HG03565 (cell line): ENCODE measurements around the gene MESD.

ENCODE experiments used
- ATAC-seq: cut with Tn5 transposase; IDR thresholded peaks from one replicate; pipeline ENCODE4 v1.9.1; 2021; ENCODE audit warnings: mild to moderate bottlenecking, moderate library complexity; ENCODE audit not compliant: unreplicated experiment

The MESD gene

DNA sequence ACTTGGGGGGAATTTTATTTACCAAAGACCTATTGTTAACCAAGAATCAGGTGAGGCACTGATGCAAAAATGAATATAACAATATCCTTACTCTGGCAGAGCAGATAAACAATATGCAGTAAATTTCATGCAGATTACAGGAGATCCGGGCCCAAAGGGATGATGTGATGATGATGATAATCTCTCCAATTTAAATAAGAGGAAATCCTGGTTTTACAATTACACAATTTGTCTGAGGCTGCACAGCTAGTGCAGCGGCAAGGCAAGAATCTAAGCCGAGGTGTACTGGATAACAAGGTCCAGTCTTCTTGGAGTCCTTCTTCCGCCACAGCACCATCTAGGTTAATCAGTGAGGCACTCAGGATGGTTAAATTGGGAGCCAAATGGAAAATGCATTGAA is 2.4 kb upstream of the MESD start:
- no peak for ATAC-seq

DNA sequence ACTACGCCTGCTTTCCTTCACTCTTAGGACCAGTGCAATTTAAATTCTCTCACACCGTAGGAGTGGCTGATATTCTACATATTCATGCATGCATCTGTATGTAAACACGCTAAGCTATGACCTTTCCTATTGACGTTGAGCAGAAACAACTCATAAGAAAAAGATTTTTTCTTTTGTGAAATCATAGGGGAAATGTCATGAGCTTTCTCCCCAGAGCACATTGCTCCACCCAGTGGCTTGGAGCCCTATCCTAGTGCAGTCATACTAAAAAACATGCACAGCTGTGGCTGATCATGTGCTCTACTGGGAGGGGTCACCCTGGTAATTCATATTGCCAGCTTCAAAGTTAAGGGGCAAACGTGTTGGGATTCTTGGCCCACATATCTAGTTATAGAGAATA is 1.8 kb upstream of the MESD start:
- no peak for ATAC-seq

DNA sequence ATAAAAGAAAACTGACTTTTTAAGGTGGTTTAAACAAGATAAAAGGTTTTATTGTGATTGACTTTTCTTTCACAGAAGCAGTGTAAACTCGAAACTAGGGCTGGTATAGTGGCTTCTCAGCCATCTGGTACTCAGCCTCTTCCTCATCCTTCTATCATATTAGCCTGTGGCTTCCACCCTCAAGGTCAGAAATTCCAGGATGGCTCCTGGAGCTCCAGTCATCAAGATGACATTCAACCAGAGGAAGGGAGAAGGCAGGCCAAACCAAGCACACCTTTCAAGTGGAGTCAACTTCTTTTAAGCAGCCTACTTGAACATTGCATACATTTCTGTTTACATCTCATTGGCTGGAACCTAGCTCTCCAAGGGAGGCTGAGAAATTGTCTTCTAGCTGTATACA is 1.3 kb upstream of the MESD start:
- ATAC-seq: no peak

DNA sequence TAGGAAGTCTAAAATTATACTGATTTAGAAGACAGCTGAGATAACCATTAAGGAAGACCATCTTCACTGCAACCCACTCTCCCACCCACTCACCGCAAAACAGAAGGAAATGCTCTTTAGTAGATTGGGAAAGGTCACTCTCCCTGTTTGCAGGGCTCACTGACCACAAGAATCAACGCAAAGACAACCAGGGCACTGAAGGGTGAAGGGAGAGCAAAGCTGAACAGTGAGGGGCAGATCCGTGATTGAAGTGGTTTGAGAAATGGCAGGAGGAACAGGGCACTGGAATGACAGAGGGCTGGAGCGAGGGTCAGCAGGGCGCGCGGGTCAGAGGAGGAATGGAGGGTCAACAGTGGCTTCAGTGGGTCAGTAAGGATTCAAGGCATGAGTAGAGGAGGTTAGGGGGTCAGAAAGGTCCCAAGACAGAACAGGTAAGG is 520 bp downstream of the MESD start:
- ATAC-seq: no peak

DNA sequence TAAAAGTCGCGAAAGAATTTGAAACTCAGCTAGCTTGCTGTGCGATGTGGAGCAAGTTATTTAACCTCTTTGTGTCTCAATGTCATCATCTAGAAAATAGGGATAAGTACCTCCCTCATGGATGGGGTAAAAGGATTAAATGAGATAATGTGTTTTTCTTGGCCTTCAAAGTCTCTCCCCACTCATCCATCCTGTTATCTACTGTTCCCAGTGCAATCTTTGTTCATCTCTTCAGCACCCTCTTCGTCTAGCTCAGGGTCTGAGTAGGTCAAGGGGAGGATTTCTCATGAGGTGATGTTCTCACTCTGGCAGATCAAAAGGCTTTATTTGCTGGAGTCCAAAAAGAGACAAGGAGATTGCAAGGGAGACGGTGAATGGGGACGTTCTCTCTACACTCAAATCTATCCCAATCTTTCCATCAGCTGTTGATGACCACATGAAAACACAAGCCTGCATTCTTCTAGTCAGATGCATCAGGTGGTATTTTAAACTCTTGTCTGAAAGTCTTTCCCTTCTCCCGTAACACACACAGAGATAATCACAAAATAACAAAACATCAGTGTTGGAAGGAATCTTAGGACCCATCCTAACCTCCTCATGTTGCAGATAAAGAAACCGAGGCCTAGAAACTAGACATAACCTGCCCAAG is 1.3 kb downstream of the MESD start:
- ATAC-seq: no peak

DNA sequence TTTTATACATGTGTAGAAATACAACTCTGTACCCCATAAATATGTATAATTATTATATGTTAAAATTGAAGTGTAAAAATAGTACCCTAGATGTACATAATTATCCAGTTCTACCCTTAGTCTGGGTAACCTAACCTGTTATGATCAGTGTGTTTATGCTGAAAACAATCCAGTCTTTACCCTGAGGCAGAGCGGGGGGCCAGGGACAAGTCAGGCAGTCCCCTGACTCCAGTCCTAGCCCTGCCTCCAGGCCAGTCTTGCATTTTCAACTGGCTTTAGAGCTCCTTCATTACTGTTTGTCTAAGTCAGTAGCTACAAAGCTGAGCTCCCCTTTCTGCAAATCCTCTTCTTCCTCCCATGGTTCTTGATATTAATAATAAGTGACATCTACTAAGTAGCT is 3.1 kb downstream of the MESD start:
- ATAC-seq: no peak

DNA sequence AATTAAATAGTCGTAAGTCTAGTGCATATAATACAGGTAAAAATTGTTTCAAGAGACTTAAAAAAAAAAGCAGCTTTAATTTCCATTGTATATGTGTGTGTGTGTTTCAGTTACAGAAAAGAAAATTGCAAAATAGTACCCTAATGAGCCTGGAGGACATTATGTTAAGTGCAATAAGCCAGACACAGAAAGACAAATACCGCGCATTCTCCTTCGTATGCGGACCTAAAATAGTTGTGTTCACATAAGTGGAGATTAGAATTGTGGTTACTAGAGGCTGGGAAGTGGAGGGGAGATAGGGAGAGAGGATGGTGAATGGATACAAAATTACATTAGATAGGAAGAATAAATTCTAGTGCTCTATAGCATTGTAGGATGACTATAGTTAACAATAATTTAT is 3.6 kb downstream of the MESD start:
- ATAC-seq: no peak

DNA sequence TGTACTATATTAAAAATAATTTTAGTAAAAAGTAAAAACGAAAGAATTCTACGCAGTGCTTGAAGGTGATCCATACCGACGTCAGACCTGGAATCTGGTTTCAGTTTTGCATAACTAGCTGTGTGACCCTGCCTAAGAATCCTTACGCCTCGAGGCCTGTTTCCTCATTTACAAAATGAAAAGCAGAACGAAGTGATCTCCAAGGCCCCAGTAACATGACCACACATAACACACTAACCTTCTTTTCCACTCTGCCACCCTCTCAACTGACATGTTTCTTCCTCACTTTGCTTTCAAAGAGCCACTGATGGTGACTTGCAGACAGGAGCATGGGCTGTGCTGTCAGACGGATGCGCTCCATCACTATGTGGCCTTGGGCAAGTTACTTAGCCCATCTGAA is 4.8 kb downstream of the MESD start:
- no peak for ATAC-seq

DNA sequence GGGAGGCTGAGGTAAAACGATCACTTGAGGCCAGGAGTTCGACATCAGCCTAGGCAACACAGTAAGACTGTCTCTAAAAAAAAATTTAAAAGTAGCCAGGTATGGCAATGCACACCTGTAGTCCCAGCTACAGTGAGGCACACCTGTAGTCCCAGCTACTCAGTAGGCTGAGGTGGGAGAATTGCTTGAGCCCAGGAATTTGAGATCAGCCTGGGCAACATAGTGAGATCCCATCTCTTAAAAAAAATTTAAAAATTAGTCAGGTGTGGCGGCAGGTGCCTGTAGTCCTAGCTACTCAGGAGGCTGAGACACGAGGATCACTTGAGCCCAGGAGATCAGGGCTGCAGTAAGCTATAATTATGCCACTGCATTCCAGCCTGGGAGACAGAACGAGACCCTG is 6.8 kb downstream of the MESD start:
- ATAC-seq: no peak

DNA sequence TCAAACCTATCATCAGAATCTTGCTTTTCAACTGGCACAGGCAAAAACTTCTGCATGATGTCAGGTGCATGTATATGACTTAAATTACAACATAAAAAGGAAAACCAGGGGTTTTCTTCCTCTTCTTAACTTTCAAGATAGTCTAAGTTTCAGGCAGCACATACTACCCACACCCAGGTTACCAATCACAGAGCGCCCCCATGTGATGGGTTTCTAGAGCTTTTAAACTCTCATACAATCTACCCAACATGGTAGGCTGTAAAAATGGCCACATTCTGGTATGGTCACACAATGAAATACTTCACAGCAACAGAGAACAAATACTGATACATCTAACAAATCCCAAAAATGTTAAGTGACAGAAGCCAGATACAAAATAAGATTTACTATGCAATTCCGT is 7.4 kb downstream of the MESD start:
- no peak for ATAC-seq

DNA sequence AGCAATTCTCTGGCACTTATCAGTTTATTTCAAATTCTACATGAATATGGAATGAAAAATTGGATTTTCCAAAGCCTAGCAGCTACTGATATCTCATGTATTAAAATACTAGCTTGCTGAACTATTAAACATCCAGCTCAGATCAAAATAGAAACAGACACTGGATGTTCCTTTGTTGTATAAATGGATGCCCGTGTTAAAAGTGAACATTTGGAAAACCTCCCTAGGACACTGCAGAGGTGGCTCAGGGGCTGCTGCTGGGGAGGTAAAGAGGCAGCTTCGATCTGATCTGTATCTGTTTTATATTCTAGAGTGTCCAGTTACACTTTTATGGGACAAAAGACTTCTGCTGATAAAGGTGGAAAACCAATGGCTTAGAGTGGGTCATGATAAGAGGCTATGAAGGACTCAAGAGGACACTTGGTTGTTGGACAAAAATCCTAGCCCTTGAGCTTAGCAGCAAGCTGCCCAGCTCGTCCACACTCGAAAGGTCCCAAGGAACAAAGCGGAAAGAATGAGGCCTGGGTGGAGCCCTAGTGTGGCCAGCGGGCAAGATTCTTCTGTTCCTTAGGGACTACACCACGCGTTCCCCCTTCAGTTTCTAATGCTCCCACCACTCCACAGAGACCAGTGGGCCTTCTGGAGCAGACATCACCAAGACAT is 9.9 kb downstream of the MESD start:
- ATAC-seq: no peak

DNA sequence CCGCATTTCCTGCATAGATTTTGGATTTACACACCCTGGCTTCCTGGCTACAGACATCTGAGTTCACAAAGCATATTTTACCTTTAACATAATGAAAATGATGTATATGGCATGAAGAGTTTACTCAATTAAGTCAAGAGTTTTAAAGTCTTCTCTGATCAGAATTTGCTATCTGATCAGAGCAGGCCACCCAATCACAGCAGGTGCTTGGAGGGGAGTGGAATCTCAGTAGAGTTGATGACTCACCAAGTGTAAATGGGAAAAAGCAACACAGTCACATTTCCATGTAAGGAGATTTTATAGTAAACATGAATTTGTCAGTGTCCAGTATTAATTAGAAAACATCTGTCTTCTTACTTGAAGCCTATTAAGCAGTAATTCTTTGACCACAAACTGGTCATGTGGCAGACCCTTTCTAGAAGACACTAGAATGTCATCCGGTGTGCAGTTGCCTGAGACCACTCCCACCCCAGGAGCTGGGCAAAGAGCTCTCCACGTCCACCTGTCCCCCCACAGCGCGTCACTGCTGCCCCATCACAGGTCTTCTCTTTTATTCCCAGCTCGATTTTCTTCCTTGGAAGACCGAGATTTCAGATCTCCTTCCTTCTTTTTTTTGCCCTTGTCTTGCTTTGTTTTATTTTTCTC is 10.8 kb downstream of the MESD start:
- ATAC-seq: no peak

DNA sequence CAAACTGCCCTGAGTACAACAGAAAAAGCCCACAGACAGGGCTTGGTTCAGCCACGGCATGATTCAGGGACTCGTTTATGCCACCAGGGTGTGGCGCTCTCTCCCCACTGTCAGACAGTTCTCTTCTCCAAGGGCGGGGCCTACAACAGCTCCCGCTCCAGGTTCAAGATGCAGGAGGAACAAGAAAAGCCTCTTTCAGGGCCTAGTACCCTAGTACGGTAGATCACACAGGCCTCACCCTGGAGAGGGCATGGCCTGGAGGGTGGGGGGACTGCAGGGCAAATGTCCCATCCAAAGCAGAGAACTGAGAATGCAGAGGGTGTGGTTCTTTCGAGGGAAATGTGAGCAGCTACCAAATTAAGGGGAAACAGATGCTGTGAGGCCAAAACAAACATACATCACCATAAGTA is 12.0 kb downstream of the MESD start:
- no peak for ATAC-seq

DNA sequence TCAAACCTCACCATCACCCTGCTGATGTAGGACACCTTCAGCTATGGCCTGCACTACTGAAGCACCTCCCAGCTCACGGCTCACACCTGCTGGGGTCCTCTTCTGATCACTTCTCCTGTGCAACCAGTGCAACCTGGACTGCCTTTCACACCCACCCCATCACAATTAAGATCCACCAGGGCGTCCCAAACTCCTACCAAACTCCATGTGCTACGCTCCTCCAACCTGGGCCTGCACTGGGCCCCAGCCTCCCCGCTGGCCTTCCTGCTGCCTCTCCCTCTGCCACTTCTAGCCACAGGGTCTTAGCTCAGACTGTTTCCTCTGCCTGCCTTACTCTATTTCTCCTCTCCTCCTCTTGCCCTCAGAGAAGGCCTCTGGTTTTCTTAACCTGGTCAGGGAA is 12.8 kb downstream of the MESD start:
- no peak for ATAC-seq

DNA sequence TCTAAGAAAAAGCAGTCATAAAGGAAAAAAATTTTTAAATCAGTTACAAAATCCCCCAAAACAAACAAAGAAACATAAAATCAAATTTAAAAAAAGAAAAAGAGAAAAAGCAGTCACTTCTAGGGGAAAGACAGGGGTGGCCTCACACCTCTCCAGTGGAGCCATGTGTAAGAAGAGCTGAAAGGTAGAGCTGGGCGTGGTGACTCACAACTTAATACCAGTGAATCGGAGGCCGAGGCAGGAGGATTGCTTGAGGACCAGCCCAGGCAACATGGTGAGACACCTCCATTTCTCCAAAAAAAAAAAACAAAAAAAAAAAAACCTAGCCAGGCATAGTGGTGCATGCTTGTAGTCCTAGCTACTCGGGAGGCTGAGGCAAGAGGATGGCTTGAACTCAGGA is 14.7 kb downstream of the MESD start:
- ATAC-seq: no peak

DNA sequence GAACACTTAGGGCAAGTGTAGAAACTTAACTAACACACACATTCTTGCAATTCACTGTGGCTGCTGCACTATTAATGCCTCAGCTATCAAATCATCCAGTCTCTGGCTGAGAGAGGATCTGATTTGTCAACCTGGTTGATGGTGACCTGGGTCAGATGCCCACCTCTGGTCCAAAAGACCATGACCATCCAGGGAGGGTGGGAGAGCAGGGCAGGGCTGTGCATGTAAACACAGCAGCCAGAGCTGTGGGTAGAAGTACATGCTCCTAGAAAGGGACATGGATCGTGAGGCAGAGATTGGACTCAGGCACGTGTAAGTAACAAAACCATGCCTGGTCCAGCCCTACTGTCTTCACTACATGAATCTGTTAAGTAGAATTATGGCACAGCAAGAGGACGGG is 17.3 kb downstream of the MESD start:
- ATAC-seq: no peak

DNA sequence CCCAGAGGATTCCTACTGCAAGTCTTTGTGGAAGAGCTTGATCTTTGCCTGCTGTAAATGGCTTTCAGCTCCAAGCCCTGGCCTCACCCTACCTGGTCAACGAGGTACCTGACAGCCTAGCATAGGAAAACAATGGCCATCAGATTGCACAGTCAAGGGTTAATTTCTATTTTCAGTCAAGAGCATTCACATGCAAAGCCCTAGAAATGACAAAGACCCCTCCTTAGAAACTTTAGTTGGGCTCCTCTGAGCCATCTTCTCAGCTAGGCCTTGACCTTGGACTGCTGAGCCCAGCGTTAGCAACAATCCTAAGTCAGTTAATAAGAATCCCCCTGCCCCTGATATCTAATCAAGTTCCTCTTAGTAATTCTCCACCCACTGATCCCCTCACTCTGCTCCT is 18.5 kb downstream of the MESD start:
- ATAC-seq: no peak

DNA sequence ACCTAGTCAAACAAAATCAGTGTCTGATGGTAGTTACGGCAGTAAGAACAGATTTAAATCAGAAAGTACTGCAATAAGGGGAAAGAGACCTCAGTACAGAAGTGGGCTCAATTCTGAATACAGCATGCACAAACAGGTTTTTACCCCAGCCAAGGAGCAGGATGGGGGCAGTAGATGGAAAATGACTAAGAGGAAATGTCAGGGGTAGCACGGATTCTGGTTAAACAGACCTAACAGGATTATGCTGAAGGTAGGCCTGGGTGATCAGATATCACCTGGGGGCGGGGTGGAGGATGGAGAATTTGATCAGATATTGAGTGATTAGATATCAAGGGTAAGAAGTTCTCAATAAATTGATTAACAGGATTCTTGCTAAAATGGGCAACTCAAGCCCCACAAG is 19.0 kb downstream of the MESD start:
- ATAC-seq: no peak

DNA sequence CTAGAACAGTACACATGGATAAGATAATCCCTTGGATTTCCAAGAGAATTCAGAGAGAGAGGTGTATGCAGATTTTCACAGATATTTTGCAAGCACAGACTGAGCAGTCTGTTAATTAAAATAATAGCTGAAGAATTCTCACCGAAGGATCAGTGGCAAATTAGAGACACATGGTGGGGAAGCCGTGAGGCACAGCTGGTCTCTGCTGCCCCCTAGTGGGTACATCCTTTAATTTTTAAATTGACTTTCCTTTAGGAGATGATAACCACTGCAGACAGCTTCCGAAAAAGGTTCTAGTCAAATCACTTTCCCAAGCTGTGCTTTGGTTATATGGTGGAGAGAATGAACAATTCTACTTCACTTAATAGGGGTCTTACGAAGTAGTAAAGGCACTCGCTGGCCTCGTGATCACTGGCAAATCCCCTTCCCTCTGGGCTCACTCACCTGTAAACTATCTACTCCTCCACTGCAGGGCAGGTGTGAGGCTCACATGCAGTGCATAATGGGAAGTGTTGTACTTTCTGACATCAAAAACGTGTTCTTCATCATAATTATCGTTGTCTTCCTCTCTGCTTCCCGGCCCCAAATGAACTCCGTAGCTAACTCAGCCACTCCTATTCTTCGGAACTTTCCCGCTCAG is 19.5 kb downstream of the MESD start:
- ATAC-seq: no peak

DNA sequence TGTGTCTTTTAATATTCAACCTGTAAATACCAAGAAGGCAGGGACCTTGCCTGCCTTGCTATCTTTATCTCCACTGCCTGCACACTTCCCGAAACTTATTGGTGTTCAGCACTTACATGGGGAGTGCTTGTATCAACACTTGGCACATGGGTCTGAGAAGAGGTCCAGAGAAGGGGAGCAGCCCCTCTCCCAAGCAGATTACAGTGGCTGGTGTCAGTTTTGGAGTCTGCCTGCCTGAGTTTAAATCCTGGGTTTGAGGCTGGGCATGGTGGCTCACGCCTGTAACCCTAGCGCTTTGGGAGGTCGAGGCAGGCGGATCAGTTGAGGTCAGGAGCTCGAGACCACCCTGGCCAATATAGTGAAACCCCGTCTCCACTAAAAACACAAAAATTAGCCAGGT is 20.3 kb downstream of the MESD start:
- no peak for ATAC-seq

DNA sequence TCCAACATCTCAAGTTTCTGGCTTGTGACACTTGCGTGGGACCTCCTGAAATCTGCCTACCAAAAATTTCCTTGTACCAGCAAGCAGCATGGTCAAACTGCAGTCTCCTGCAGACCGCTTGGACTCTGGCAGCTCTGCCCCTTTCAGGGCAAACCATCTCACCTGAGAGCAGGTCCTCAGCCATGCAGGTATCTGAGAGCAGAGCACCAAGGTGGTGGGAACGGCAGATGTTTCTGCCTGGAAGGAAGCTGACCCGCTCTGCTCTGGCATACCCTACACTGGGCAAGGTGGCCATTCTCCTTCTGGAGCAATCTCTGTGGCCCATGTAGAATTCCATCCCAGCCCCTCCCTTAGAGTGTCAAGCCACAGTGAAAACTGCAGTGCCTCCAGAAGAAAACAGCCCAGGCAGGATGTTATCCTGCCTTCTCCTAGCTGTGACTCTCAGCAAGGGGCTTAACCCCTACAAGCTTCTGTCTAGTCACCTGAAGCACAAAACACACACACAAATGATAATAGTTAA is 21.6 kb downstream of the MESD start:
- no peak for ATAC-seq

DNA sequence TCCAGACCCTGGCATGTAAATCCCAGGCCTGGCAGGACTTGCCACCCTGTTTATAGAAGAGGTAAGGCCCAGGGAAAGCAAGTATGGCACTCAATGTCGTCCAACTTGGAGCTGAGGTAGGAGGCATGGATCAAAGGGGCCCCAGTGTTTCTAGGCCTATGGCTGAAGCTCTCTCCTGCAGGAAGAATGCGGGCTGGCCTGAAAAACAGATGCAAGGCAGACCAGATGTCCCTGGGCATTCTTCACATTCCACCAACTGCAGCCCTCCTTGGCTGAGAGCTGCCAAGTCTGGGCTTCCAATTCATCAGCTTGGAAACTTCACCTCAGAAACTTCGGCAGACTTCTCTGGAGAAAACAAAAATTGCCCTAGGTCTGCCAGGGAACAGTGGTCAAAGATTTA is 22.2 kb downstream of the MESD start:
- no peak for ATAC-seq
